ENCODE results near the gene GAA. TPM values are rescaled to one million over a fixed set of nuclear protein-coding genes. Genes with fewer than 3 reads are reported as not detected.

Gene GAA
- total RNA-seq, 1 experiment from 2014 or later = 36.1 TPM

DNA sequence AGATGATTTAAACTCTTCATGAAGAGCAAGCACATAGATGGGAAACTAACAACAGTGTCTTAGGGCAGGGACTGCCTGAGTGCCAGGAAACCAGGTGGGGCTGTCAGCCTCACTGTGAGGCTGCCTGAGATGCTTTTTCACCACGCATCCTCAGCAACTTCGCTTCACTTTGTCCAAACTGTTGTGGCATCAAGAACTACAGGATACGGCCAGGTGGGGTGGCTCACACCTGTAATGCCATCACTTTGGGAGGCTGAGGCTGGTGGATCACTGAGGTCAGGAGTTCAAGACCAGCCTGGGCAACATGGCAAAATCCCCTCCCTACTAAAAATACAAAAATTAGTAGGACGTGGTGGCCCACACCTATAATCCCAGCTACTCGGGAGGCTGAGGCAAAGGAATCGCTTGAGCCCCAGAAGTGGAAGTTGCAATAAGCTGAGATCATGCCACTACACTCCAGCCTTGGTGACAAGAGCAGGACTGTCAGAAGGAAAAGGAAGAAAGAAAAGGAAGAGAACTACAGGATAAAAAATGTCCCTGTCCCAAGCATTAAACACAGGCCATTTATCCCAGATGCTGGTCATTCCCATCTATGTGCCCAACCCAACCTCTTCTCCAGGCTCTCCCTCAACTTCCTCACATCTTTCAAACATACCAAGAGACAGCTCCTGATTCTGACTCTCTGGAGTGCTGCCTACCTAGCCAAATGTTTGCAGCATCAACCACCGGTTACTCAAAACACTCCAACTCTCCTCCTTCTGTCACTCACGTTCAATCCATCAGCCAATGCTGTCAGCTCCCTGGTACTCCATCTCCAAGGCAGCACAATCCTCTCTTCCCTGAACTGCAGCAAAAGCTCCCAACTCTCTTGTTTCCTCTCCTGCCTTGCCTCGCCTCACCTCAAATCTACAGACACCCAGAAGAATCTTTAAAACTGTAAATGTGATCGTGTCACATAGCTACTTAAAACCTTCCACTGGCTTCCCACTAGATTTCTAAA lies 44.0 kb downstream of the GAA start:
- peak overlapping the region; percentile 62 for H3K27ac ChIP-seq (ENCODE audit: low read length)
- no peaks in the 10 kb centered on the region for H3K9me3 ChIP-seq (ENCODE audit: control insufficient read depth, insufficient read depth, low read depth, low read length)
- no peak for DNase-seq (ENCODE audit: low read depth, low spot score)
- ChIA-PET CTCF (no interaction called here), POLR2A (interaction anchor here (0.6 to 1.3 kb wide), 2 partner anchors 61 to 111 kb away, joined by 5 to 8 read pairs; no protein-coding TSS in a partner anchor)
- peak overlapping the region; percentile 58 to 98 for H3K4me3 ChIP-seq (ENCODE audit: low read depth in 2 of 2, low read length in 2 of 2)
- intact Hi-C loops (cut with micrococcal nuclease; ENCODE audit: unreplicated experiment) (no loop called here), in situ Hi-C loops (cut with HindIII; ENCODE audit: low pct_unique_long_range_greater_than_20kb, low sequenced_read_pairs) (no loop called here)
- TF ChIP-seq, protein P1, sequence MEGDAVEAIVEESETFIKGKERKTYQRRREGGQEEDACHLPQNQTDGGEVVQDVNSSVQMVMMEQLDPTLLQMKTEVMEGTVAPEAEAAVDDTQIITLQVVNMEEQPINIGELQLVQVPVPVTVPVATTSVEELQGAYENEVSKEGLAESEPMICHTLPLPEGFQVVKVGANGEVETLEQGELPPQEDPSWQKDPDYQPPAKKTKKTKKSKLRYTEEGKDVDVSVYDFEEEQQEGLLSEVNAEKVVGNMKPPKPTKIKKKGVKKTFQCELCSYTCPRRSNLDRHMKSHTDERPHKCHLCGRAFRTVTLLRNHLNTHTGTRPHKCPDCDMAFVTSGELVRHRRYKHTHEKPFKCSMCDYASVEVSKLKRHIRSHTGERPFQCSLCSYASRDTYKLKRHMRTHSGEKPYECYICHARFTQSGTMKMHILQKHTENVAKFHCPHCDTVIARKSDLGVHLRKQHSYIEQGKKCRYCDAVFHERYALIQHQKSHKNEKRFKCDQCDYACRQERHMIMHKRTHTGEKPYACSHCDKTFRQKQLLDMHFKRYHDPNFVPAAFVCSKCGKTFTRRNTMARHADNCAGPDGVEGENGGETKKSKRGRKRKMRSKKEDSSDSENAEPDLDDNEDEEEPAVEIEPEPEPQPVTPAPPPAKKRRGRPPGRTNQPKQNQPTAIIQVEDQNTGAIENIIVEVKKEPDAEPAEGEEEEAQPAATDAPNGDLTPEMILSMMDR (IDR thresholded peaks at IDR 0.05) = no peak
- TF ChIP-seq POLR2AphosphoS5 (IDR thresholded peaks at IDR 0.05; ENCODE audit: low read depth, low read length) (no peak), TCF7L2 (IDR thresholded peaks at IDR 0.05; ENCODE audit: low read depth, low read length) (no peak), SIN3A (IDR thresholded peaks at IDR 0.05; ENCODE audit: borderline replicate concordance, insufficient read depth, low read depth, low read length) (no peak)
- TF ChIP-seq, protein P2, sequence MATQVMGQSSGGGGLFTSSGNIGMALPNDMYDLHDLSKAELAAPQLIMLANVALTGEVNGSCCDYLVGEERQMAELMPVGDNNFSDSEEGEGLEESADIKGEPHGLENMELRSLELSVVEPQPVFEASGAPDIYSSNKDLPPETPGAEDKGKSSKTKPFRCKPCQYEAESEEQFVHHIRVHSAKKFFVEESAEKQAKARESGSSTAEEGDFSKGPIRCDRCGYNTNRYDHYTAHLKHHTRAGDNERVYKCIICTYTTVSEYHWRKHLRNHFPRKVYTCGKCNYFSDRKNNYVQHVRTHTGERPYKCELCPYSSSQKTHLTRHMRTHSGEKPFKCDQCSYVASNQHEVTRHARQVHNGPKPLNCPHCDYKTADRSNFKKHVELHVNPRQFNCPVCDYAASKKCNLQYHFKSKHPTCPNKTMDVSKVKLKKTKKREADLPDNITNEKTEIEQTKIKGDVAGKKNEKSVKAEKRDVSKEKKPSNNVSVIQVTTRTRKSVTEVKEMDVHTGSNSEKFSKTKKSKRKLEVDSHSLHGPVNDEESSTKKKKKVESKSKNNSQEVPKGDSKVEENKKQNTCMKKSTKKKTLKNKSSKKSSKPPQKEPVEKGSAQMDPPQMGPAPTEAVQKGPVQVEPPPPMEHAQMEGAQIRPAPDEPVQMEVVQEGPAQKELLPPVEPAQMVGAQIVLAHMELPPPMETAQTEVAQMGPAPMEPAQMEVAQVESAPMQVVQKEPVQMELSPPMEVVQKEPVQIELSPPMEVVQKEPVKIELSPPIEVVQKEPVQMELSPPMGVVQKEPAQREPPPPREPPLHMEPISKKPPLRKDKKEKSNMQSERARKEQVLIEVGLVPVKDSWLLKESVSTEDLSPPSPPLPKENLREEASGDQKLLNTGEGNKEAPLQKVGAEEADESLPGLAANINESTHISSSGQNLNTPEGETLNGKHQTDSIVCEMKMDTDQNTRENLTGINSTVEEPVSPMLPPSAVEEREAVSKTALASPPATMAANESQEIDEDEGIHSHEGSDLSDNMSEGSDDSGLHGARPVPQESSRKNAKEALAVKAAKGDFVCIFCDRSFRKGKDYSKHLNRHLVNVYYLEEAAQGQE (IDR thresholded peaks at IDR 0.05; ENCODE audit: insufficient read depth in 1 of 2, low read depth in 2 of 2, low read length in 1 of 2) = no peak
- H3K36me3 ChIP-seq (ENCODE audit: control insufficient read depth, insufficient read depth, low read length) = peaks cover 35% of the 10 kb centered on the region
- no peaks in the 10 kb centered on the region for H3K27me3 ChIP-seq (ENCODE audit: control insufficient read depth, insufficient read depth, low read length)
- peaks cover 12% of the 10 kb centered on the region for H3K4me1 ChIP-seq (ENCODE audit: control insufficient read depth, insufficient read depth, low read length)
- BruUV-seq (replicated peaks) = TSS peak; percentile 85
- no peak for ATAC-seq

DNA sequence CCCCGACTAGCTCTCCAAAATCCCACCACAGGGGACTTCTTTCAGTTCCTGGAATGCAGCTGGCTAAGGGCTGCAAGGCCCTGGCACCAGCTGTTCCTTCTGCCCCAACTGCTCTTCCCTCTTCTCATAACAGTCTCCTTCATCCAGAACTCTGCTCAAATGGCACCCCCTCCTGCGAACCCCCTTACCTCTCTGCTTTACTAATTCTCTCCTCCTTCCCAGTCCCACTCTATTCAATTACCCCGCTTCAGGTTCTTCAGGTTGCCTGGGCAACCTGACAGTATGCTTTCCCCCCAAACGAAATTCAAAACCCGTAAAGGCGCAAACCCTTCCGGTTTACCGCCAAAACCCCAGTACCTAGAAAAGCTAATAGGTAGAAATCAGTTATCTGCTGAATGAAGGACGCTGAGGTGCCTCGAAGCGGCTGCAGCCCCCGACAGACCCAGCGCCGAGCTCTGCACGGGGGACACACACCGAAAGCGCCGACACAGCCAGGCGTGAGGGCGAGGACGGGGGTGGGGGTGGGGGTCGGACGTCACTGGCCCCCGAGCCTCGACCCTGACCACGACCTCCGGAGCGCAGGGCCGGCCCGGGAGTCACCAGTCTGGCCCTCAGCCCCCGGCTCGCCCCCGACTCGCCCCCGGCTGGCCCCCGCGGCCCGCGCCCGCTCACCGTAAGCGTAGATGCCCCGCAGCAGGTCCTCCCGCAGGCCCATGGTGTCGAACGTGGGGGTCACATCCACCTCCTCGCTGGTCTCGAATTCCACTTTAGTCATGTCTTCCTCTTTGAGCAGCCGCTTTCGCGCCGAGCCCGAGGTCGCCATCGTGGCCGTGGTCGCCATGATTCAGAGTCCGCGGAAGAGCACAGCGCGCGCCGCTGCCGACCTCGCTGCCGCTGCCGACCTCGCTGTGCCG lies 45.0 kb downstream of the GAA start:
- POLR2A ChIA-PET = interaction anchor here (0.6 to 1.3 kb wide), 3 partner anchors 62 to 112 kb away, joined by 5 to 8 read pairs (median 5); no protein-coding TSS in a partner anchor
- in situ Hi-C loops (cut with HindIII; ENCODE audit: low pct_unique_long_range_greater_than_20kb, low sequenced_read_pairs) = no loop called here
- no peak for DNase-seq (ENCODE audit: low read depth, low spot score)

More for the DNA sequence above, 45.0 kb downstream of the GAA start:
- Histone ChIP-seq H3K27me3 (ENCODE audit: control insufficient read depth, insufficient read depth, low read length) (no peaks in the 10 kb centered on the region), H3K9me3 (ENCODE audit: control insufficient read depth, insufficient read depth, low read depth, low read length) (no peaks in the 10 kb centered on the region), H3K27ac (ENCODE audit: low read length) (peak overlapping the region; percentile 62), H3K4me3 (ENCODE audit: low read depth in 2 of 2, low read length in 2 of 2) (peak overlapping the region; percentile 58 to 98), H3K36me3 (ENCODE audit: control insufficient read depth, insufficient read depth, low read length) (peaks cover 27% of the 10 kb centered on the region), H3K4me1 (ENCODE audit: control insufficient read depth, insufficient read depth, low read length) (peaks cover 12% of the 10 kb centered on the region)
- BruUV-seq (replicated peaks) = no TSS peak
- ATAC-seq = peak; percentile 5; the same call in 1 of the 2 replicates
- intact Hi-C loops (cut with micrococcal nuclease; ENCODE audit: unreplicated experiment) = no loop called here
- TF ChIP-seq POLR2AphosphoS5 (IDR thresholded peaks at IDR 0.05; ENCODE audit: low read depth, low read length) (no peak), TCF7L2 (IDR thresholded peaks at IDR 0.05; ENCODE audit: low read depth, low read length) (no peak), SIN3A (IDR thresholded peaks at IDR 0.05; ENCODE audit: borderline replicate concordance, insufficient read depth, low read depth, low read length) (0 out of 2 replicates have a peak, but pooled peaks have one; percentile 17)
- TF ChIP-seq, protein P2 (IDR thresholded peaks at IDR 0.05; ENCODE audit: insufficient read depth in 1 of 2, low read depth in 2 of 2, low read length in 1 of 2) = no peak
- TF ChIP-seq, protein P1 (IDR thresholded peaks at IDR 0.05) = no peak
- CTCF ChIA-PET = no interaction called here

Measured in Panc1 (cell line).